ENCODE measurements around the gene UBTD2. TPM values are rescaled to one million over a fixed set of nuclear protein-coding genes. Genes with fewer than 3 reads are reported as not detected.

The UBTD2 gene
- total and polyA plus RNA-seq, 10 of the 15 experiments (the other 5 are each of a cell fraction or from before 2014, with no cell fraction given) = 7.7 to 30.5 (median 19.4) TPM

DNA sequence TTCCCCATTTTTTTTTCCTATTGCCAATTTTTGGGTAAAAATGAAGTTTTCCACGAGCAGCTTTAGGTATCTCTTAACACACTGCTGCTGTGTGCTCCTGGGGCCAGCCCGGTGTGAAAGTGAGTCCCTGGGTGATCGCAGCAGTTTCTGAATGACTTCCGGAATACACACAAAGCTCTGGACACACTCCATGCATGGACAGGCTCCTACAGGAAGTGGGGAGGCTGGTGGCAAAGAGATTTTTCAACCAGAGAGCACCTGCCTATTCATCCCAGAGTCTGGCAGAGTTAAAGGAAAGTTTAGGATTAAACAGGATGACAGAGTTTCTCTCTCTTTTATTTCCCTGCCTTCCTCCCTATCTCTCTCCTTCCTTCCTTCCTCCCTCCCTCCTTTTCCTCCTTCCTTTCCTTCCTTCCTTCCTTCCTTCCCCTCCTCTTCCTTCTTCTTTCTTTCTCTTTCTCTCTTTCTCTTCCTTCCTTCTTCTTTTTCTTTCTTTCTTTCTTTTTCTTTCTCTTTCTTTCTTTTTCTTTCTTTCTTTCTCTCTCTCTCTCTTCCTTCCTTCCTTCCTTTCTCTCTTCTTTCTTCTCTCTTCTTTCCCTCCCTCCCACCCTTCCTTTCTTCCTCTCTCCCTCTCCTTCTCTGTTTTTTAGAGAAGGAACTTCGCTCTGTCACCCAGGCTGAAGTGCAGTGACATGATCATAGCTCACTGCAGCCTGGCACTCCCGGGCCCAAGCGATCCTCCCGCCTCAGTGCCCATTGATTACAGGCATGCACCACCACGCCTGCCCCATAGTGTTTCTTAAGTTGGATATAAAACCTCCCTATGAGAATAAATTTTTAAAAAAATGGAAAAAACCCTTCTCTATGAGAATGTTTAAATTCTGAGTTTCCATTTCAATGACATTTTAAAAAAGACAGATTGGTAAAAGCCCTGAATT is 38.7 kb upstream of the UBTD2 start (continued):
- TF ChIP-seq SPI1 (IDR thresholded peaks at IDR 0.05; ENCODE audit: borderline replicate concordance, insufficient read depth, low read depth, low read length) (0 out of 2 replicates have a peak, but pooled peaks have one; percentile 42), BHLHE40 (IDR thresholded peaks at IDR 0.05; ENCODE audit: borderline replicate concordance in 1 of 2, low read depth in 2 of 2, low read length in 1 of 2) (no peak), GABPA (IDR thresholded peaks at IDR 0.05; ENCODE audit: low read depth) (peak; percentile 58; the same call in 1 of the 2 replicates), TCF7 (IDR thresholded peaks at IDR 0.05; ENCODE audit: borderline replicate concordance) (no peak), EED (IDR thresholded peaks at IDR 0.05; ENCODE audit: low read depth) (peak; percentile 95), CREB1 (IDR thresholded peaks at IDR 0.05; ENCODE audit: low read depth) (0 out of 2 replicates have a peak, but pooled peaks have one; percentile 37), LARP7 (IDR thresholded peaks at IDR 0.05) (no peak), TARDBP (IDR thresholded peaks at IDR 0.05; ENCODE audit: borderline replicate concordance) (no peak), KDM1A (IDR thresholded peaks at IDR 0.05; ENCODE audit: borderline replicate concordance) (no peak), HCFC1 (IDR thresholded peaks at IDR 0.05; ENCODE audit: low read length) (no peak), SP1 (IDR thresholded peaks at IDR 0.05; ENCODE audit: low read depth, low read length) (no peak), RCOR1 (conservative IDR thresholded peaks at IDR 0.05; ENCODE audit: low read depth, low read length) (no peak), SIN3A (IDR thresholded peaks at IDR 0.05; ENCODE audit: low read depth, low read length) (no peak), TCF12 (IDR thresholded peaks at IDR 0.05; ENCODE audit: low read depth, low read length) (peak; percentile 56), CBFB (IDR thresholded peaks at IDR 0.05; ENCODE audit: low read depth) (no peak), ZNF622 (IDR thresholded peaks at IDR 0.05) (no peak), POLR2AphosphoS5 (IDR thresholded peaks at IDR 0.05; ENCODE audit: low read length) (0 out of 2 replicates have a peak, but pooled peaks have one; percentile 38)
- TF ChIP-seq, protein P1, sequence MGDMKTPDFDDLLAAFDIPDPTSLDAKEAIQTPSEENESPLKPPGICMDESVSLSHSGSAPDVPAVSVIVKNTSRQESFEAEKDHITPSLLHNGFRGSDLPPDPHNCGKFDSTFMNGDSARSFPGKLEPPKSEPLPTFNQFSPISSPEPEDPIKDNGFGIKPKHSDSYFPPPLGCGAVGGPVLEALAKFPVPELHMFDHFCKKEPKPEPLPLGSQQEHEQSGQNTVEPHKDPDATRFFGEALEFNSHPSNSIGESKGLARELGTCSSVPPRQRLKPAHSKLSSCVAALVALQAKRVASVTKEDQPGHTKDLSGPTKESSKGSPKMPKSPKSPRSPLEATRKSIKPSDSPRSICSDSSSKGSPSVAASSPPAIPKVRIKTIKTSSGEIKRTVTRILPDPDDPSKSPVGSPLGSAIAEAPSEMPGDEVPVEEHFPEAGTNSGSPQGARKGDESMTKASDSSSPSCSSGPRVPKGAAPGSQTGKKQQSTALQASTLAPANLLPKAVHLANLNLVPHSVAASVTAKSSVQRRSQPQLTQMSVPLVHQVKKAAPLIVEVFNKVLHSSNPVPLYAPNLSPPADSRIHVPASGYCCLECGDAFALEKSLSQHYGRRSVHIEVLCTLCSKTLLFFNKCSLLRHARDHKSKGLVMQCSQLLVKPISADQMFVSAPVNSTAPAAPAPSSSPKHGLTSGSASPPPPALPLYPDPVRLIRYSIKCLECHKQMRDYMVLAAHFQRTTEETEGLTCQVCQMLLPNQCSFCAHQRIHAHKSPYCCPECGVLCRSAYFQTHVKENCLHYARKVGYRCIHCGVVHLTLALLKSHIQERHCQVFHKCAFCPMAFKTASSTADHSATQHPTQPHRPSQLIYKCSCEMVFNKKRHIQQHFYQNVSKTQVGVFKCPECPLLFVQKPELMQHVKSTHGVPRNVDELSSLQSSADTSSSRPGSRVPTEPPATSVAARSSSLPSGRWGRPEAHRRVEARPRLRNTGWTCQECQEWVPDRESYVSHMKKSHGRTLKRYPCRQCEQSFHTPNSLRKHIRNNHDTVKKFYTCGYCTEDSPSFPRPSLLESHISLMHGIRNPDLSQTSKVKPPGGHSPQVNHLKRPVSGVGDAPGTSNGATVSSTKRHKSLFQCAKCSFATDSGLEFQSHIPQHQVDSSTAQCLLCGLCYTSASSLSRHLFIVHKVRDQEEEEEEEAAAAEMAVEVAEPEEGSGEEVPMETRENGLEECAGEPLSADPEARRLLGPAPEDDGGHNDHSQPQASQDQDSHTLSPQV (IDR thresholded peaks at IDR 0.05) = no peak
- TF ChIP-seq, protein P2, sequence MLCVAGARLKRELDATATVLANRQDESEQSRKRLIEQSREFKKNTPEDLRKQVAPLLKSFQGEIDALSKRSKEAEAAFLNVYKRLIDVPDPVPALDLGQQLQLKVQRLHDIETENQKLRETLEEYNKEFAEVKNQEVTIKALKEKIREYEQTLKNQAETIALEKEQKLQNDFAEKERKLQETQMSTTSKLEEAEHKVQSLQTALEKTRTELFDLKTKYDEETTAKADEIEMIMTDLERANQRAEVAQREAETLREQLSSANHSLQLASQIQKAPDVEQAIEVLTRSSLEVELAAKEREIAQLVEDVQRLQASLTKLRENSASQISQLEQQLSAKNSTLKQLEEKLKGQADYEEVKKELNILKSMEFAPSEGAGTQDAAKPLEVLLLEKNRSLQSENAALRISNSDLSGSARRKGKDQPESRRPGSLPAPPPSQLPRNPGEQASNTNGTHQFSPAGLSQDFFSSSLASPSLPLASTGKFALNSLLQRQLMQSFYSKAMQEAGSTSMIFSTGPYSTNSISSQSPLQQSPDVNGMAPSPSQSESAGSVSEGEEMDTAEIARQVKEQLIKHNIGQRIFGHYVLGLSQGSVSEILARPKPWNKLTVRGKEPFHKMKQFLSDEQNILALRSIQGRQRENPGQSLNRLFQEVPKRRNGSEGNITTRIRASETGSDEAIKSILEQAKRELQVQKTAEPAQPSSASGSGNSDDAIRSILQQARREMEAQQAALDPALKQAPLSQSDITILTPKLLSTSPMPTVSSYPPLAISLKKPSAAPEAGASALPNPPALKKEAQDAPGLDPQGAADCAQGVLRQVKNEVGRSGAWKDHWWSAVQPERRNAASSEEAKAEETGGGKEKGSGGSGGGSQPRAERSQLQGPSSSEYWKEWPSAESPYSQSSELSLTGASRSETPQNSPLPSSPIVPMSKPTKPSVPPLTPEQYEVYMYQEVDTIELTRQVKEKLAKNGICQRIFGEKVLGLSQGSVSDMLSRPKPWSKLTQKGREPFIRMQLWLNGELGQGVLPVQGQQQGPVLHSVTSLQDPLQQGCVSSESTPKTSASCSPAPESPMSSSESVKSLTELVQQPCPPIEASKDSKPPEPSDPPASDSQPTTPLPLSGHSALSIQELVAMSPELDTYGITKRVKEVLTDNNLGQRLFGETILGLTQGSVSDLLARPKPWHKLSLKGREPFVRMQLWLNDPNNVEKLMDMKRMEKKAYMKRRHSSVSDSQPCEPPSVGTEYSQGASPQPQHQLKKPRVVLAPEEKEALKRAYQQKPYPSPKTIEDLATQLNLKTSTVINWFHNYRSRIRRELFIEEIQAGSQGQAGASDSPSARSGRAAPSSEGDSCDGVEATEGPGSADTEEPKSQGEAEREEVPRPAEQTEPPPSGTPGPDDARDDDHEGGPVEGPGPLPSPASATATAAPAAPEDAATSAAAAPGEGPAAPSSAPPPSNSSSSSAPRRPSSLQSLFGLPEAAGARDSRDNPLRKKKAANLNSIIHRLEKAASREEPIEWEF (IDR thresholded peaks at IDR 0.05; ENCODE audit: insufficient replicate concordance, low read depth, low read length) = peak; percentile 81
- TF ChIP-seq, protein P3, sequence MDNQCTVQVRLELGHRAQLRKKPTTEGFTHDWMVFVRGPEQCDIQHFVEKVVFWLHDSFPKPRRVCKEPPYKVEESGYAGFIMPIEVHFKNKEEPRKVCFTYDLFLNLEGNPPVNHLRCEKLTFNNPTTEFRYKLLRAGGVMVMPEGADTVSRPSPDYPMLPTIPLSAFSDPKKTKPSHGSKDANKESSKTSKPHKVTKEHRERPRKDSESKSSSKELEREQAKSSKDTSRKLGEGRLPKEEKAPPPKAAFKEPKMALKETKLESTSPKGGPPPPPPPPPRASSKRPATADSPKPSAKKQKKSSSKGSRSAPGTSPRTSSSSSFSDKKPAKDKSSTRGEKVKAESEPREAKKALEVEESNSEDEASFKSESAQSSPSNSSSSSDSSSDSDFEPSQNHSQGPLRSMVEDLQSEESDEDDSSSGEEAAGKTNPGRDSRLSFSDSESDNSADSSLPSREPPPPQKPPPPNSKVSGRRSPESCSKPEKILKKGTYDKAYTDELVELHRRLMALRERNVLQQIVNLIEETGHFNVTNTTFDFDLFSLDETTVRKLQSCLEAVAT (IDR thresholded peaks at IDR 0.05) = no peak
